ENCODE measurements around the gene MTG2.

GRCh38 chr20:62226707-62227590, 44.1 kb downstream of the MTG2 start:
- TF ChIP-seq CTCF (IDR thresholded peaks at IDR 0.05; ENCODE audit: insufficient read depth, low read depth, low read length) = no peak
- no peak for TF ChIP-seq EZH2 (IDR thresholded peaks at IDR 0.05; ENCODE audit: insufficient read depth, low read length)

Data from astrocyte (in vitro differentiated cells and primary cell).